AG10803 (cell line): ENCODE results near the gene SLC8A3.

Experiments
- DNase-seq: peaks from one replicate; pipeline ENCODE4 v3.0.0; 2010; ENCODE audit warnings: low read depth
- H3K4me3 ChIP-seq: 2 replicates; pipeline ENCODE4 v1.5.1; 2011; ENCODE audit warnings: mild to moderate bottlenecking, low read length, control low read depth
- CTCF ChIP-seq: conservative IDR thresholded peaks from 2 replicates; pipeline ENCODE4 v1.5.1; 2011; ENCODE audit warnings: mild to moderate bottlenecking, low read length, control low read depth, inconsistent platforms

SLC8A3 gene

GRCh38 chr14:70052990-70053389 lies 135.8 kb downstream of the SLC8A3 start:
- DNase-seq = peak; percentile 2
- no peak overlapping the region for H3K4me3 ChIP-seq
- TF ChIP-seq CTCF = no peak

GRCh38 chr14:70050136-70050535 lies 138.6 kb downstream of the SLC8A3 start:
- no peak for TF ChIP-seq CTCF
- DNase-seq = no peak
- no peak overlapping the region for H3K4me3 ChIP-seq

GRCh38 chr14:70049605-70050004 lies 139.1 kb downstream of the SLC8A3 start:
- no peak for TF ChIP-seq CTCF
- H3K4me3 ChIP-seq = no peak overlapping the region
- no peak for DNase-seq

- no peak overlapping the region for H3K4me3 ChIP-seq
- DNase-seq = no peak
- no peak for TF ChIP-seq CTCF
Observed at GRCh38 chr14:70048313-70048654, 140.5 kb downstream of the SLC8A3 start.

GRCh38 chr14:70047598-70048312 lies 141.0 kb downstream of the SLC8A3 start:
- no peak for DNase-seq
- no peak overlapping the region for H3K4me3 ChIP-seq
- TF ChIP-seq CTCF = no peak

GRCh38 chr14:70045844-70046535 lies 142.8 kb downstream of the SLC8A3 start:
- DNase-seq = peak; percentile 43
- no peak overlapping the region for H3K4me3 ChIP-seq
- TF ChIP-seq CTCF = peak; percentile 61

GRCh38 chr14:70045310-70045709 lies 143.4 kb downstream of the SLC8A3 start:
- H3K4me3 ChIP-seq = no peak overlapping the region
- peak; percentile 4 for DNase-seq
- no peak for TF ChIP-seq CTCF
